HuH-7 (cell line): ENCODE measurements around the gene BOK.
A peak's percentile ranks its signal among the peaks of the same experiment; 100 is the strongest.
"Not testable (repeated sequence)": the region's sequence is repeated elsewhere in the genome, so short reads cannot be mapped to it uniquely, and the experiment has no call there.

ENCODE experiments used
- DNase-seq: peaks from one replicate; pipeline ENCODE4 v3.0.0; 2011; ENCODE audit warnings: low spot score

BOK gene

DNA sequence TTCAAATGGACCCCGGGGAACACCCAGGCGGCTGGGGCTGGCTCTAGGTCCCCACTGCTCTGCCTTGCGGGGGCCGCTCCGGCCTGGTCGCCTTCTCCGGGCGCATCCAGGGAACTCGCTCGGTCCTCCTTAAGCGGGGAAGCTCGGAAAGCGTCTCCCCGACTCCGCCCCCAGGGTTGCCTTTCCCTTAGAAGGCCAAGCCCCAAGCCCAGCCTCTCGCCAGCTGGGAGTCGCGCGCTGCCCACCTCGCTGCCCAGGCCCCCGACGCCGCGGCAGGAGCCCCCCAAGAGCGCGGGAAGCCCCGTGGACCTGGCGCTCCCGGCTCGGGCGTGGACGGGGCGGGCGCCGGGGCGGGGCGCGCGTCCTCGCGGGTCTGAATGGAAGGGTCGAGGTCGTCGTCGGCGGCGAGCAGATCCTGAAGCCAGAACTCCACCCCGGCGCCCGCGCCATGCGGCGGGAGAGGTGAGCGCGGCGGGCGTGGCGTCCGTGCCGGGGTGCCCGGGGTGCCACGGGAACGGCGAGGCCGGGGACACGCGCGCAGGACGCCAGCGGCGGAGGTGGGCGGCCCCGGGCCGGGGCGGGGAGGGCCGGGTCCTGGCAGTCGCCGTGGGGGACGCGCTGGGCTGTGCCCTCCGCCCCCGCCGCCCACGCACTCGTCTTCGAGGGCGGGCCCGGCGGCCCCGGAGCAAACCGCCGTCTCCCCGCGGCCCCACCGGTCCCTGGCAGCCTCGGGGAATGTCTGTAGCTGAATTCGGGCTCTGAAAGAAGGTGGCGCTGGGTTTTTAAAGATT, at the start of gene BOK:
BOK (plus strand) TSS at position 214 of the 791 bp plus-strand sequence. CDS start 739 bp downstream, outside the sequence.
- peak; percentile 88 for DNase-seq

GRCh38 chr2:241509155-241509784, 49.3 kb upstream of the BOK start:
- DNase-seq, result no peak

DNA sequence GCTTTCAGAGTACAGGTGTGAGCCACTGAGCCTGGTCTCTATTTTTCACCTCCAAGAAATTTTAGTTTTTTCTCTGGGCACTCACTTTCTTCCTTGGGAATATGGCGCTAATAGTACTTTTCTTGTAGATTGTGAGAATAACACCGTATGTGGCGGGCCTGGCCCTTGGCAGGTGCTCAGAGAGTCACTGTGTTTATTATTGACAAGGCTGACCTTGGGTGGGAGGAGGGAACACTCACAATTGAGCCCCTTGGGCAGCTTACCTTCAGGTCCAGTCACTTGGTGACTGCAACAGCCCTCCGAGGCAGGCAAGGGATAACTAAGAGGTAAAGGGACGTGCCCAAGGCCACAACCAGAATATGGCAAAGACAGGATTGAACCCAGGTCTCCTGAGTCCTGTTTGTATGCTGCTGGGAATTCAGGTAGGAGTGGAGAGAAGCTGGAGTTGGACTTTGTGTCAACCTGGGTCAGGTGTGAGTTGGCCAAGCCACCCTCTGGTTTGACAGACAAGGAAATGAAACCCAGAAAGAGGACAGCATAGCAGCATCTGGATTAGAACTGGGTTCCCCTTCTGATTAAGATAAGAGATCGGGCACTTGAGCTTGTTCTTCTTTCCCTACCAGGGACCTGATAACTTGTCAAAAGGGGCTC, 47.3 kb upstream of the BOK start:
- no peak for DNase-seq

DNA sequence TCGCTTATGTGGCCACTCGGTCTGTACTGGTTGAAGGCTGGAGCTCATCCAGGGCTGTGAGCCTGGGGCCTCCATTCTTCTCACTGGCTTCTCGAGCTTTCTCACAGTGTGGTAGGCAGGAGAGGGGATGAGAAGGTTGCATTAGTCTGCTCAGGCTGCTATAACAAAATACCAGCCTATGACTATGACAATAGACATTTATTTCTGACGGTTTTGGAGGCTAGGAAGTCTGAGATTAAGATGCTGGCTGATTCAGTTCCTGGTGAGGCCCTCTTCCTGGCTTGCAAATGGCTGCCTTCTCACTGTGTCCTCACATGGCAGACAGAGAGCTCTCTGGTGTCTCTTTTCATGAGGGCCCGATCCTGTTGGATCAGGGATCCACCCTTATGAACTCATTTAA, 44.0 kb upstream of the BOK start:
- DNase-seq, result no peak

DNA sequence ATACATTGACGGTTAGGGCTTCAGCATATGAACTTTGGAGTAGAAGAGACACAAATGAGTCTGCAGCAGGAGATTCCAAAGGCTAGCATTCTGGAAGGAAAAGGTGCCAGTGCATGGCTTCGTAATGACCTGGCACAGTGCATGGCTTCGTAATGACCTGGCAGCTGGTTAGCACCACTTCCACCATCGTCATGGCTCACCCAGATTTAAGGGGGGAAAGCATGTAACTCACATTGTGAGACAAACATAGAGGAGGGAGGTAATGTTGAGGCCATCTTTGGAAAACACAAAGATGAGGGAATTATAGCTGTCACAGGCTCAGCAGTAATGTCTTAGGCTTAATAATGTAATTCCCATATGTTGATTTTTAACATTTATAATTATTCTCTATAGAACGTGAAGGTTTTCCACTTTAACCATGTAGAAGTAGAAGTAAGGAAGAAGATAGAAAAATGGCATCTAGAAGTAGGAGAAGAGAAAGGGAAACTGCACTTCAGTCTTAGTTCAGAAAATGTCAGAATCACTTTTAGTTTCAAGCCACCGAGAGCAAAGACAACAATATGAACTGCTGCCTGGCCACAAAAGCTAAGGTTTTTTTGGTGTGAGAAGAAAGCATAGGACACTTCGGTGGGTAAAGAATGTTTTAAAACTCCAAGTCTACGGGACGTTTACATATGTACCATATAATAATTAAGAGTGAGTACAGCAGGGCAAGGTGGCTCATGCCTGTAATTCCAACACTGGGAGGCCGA, 43.4 kb upstream of the BOK start:
- DNase-seq, result no peak

DNA sequence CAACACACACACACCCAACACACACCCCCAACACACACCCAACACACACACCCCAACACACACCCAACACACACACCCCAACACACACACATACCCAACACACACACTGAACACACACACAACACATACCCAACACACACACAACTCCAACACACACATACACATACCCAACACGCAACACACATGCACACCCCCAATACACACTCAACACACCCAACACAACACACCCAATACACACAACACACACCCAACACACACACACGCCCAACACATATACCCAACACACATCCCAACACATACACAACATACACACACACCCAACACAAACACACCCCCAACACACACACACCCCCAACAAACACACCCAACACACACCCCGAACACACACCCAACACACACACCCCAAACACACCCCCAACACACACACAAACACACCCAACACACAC, 42.0 kb upstream of the BOK start:
- no peak for DNase-seq

GRCh38 chr2:241517297-241517696, 41.2 kb upstream of the BOK start:
- no peak for DNase-seq

- DNase-seq, result no peak
Observed at GRCh38 chr2:241519669-241520068, 38.9 kb upstream of the BOK start.

GRCh38 chr2:241522477-241522876, 36.1 kb upstream of the BOK start:
- no peak for DNase-seq

- not testable (repeated sequence) for DNase-seq
Observed at GRCh38 chr2:241525818-241526780, 32.4 kb upstream of the BOK start.

- DNase-seq, result no peak
Observed at GRCh38 chr2:241530571-241530970, 28.0 kb upstream of the BOK start.

DNA sequence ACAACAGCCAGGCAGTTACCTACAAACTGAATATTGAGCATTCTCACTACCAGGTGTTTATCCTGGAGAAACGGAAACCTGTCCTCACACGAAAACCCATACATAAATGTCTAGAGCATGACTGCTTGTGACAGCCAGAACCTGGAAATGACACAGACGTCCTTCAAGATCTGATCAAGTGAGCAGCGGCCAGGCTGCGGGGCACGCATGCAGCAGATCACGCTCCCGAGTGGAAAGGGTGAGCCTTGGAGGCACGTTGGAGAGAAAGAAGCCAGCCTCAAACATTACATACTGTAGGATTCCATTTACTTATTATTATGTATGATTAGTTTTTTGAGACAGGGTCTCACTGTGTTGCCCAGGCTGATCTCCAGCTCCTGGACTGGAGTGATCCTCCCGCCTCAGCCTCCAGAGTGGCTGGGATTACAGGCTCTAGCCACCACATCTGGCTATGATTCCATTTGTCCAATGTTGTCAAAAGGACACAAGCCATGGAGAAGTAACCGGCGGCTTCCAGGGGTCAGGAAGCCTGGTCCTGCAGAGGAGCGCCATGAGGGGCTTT, 27.3 kb upstream of the BOK start:
- no peak for DNase-seq

- DNase-seq, result no peak
Observed at GRCh38 chr2:241532168-241532567, 26.4 kb upstream of the BOK start.

DNA sequence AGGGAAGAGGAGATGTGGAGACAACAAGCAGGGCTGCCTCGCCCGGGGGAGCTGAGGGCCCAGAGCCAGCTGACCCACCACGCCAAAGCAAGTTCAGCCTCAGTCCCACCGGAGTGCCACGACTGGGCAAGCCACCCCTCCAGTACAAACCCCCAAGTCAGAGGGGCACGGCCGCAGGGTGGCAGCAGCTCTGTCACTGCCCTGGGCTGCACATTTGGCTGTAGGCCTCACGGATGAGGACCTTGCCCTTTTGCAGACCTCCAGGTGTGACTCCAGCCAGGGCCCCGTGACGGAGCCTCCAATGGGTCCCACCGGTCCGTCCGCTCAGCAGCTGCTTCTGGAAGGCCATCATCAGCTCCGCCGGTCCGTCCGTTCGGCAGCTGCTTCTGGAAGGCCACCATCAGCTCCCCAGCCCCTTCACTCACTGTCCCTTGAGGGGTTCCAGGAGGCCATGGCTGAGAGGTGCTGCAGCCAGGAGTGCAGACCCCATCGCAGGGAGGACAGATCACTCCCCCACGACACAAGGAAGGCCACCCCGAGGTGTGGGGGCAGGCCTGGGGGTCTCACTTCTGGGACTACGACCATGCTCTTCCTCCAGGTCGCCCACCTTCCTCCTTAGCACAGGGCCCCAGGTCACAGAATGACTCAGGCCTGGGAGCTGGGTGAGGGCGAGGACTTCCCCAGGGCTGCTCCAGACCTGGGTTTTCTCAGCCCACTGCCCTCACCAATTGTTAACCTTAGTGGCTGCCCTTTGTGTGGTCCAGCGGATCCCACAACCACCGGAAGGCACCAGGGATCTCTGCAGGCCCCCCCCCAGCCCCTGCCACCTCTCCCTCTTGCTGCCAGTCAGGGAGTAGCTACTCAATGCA, 25.6 kb upstream of the BOK start:
- no peak for DNase-seq

- DNase-seq, result no peak
Observed at GRCh38 chr2:241534293-241534692, 24.3 kb upstream of the BOK start.

GRCh38 chr2:241534701-241535375, 23.7 kb upstream of the BOK start:
- no peak for DNase-seq

DNA sequence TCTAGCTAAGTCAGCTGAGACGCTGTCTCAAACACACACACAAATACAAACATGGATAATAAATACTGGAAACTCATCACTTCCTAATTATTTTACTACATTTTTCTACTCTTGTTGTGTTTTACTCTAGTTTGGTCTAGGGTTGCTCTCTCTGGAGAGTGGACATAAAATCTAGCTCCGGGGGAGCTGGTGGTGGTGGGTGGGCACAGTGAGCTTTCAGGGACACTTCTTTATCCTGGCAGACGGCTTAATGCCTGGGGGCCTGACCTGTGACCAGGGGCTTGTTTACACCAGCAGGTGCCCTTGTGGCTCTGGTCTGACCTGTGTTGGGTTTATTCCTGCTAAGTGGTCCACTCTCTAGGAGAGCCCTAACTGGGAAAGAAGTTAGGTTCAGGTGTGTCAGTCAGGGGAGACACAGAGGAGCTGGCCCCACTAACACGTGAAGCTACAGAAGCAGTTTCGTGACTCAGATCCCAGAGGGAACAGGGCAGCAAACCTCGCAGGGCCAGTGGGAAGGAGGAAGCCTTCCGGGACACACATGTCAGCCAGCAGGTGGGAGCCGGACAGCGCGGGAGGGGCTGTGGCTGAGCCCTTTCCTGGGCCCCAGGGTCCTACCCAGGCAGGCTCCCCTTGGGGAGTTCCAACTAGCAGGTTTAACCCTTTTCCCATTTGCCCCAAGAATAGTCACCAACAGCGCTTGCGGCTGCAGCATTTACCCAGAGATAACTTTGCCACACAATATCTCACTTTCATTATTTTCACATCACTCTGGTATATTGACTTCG, 22.5 kb upstream of the BOK start:
- no peak for DNase-seq

DNA sequence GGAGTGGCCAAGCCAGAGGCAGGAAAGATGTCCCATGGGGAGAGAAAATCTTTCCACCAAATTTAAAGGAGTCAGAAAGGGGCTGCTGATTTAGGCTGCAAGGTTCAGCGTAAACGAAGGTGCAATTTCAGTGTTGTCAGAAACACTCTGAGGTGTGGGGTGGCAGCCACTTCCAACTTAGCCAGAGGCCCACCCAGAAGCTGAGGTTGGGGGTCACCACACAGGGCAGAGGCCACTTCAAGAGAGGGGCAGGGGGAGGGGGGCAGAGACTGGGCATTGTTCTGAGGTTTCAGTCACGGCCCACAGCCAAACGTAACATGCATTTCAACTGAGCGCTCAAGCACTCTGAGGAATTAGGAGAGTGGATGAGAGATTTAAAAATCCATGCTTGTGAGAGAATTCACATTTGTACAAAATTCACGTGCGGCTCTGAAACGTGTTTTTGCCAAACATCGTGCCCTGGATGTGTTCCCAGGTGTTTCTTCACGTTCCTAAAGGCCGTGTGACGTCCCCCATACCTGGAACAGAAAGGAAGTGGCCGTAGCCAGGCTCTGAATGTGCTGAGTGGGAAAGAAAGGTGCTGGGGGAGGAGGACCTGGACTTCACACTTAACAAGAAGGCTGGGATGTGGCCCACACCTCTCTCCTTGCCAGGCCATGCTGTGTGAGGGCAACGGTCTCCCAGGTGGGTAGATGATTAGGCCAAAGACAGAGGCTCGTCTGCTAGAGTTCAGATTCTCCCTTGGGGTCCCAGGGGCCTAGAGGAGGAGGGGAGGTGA, 19.5 kb upstream of the BOK start:
- peak; percentile 13 for DNase-seq
